GM21825 (cell line): ENCODE measurements around the gene ZFYVE1.

Experiments
- ATAC-seq: cut with Tn5 transposase; IDR thresholded peaks from one replicate; pipeline ENCODE4 v1.9.1; 2021; ENCODE audit warnings: mild to moderate bottlenecking, moderate library complexity; ENCODE audit not compliant: unreplicated experiment

Gene ZFYVE1

DNA sequence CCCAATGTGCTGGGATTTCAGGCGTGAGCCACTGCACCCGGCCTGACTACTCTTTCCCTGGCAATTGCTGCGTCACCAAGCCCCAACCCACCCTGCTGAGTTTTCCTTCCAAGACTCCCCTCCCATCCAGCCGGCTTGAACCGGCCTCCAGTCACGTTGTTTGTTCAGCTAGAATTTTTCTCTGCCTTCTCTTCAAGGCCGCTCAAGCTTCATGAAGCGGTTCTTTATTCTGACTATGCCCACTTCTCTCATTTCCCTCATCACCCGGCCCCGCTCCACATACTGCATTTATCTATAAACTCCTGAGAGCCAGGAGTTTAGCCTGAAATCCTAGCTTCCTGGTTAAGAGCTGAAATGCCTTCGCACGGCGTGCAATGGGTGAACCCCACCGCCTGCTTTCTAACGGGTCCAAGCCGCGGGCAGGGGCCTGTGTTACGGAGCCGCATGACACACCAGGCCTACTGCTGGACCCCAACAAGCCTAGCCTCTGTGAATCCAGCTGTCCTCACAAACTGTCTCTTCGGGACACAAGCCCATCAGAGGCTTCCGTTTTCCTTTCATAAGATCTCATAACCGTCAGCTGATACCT, 101.6 kb downstream of the ZFYVE1 start:
- no peak for ATAC-seq

DNA sequence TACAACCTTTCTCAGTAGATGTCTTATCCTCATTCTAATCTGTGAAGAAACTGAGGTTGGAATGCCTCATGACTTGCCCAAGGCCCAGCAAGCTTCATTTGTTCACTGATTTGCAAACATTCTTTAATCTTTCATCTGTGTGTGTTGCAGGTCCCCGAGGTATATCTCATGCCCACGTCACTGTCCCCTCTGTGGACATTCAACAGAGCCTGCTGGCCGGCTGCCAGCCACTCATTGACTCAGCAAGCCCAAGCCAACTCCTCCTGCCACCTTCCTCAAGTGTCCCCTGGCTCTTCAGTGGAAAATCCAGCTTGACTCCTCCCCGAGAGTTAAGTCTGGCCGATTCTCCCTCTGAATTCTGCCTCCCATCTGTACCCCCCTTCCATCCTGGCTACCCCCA, 102.6 kb downstream of the ZFYVE1 start:
- no peak for ATAC-seq

DNA sequence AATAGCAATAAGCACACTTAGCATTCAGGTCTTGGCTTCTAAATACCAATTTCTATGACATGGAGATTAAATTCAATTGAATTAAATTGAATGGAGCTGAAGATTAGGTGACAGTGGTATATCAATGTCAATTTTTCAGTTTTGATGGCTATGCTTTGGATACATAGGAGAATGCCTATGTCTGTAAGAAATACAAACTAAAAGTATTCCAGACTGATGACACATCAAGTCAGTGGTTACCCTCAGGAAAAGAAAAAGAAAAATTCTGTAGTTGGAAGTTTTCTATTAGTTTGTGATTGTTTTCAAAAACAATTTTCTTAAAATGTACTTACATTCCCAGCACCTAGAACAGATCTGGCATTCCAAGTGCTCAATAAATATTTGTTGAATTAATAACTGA, 105.5 kb downstream of the ZFYVE1 start:
- ATAC-seq: no peak

DNA sequence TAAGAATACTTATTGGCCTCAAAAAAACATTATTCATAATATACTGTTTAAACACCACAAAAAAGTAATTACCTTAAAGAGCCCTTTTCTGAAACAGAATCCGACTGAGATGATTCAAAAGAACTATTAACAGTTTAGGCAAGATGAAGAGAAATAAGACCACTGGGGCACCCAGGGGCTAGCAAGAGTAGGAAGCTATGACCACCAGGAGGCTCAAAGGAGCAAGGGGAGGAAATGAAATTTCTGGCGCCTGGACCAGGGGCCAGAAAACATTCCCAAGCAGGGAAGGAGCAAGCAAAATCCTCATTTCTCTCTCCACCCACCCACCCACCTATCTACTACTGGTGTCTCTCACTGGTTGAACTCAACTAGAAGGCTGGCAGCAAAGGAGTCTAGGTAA, 106.9 kb downstream of the ZFYVE1 start:
- ATAC-seq: no peak
